Thyroid gland (tissue), 4 donors: ENCODE results near the gene ZBTB40.

Experiments used
- CTCF ChIP-seq, 6 experiments: fragments of 200-600 bp in 3 of 6; fragments of 450-650 bp in 3 of 6; sonication (generic) in 3 of 6; IDR thresholded peaks; one replicate each; pipeline ENCODE4 v1.5.1; 2016 to 2019; ENCODE audit warnings: antibody characterized with exemption in 6 of 6, mild to moderate bottlenecking in 2 of 6, inconsistent platforms in 1 of 6, moderate library complexity in 1 of 6
- POLR2A ChIP-seq, 2 donors: fragments of 450-650 bp; IDR thresholded peaks; one replicate each; pipeline ENCODE4 v1.6.1; 2017; ENCODE audit warnings: antibody characterized with exemption in 2 of 2, mild to moderate bottlenecking in 2 of 2, moderate library complexity in 1 of 2

- TF ChIP-seq CTCF (IDR thresholded peaks at IDR 0.05) (no peak), POLR2A (IDR thresholded peaks at IDR 0.05) (no peak)
These were observed 47.2 kb upstream of the ZBTB40 start for GRCh38 chr1:22404486-22404885.
